ENCODE data around the gene DMTF1.
A peak's percentile ranks its signal among the peaks of the same experiment; 100 is the strongest.

The DMTF1 gene

GRCh38 chr7:87147500-87147899 lies 4.8 kb upstream of the DMTF1 start:
- no peak for DNase-seq (ENCODE audit: low spot score)

GRCh38 chr7:87148332-87148955 lies 3.8 kb upstream of the DMTF1 start:
- peak; percentile 44 for DNase-seq (ENCODE audit: low spot score)

- no peak for DNase-seq (ENCODE audit: low spot score)
Measured at GRCh38 chr7:87151002-87151728, 1.1 kb upstream of the DMTF1 start.

- DNase-seq (ENCODE audit: low spot score): no peak
Measured at GRCh38 chr7:87151729-87152111, 533 bp upstream of the DMTF1 start.

- peak; percentile 10 for DNase-seq (ENCODE audit: low spot score)
Measured at GRCh38 chr7:87152897-87153641, 816 bp downstream of the DMTF1 start.

- DNase-seq (ENCODE audit: low spot score): no peak
Measured at GRCh38 chr7:87154166-87154565, 1.9 kb downstream of the DMTF1 start.

GRCh38 chr7:87154569-87154968 lies 2.3 kb downstream of the DMTF1 start:
- DNase-seq (ENCODE audit: low spot score): no peak

- DNase-seq (ENCODE audit: low spot score): no peak
Measured at GRCh38 chr7:87155788-87156187, 3.5 kb downstream of the DMTF1 start.

GRCh38 chr7:87156709-87157108 lies 4.5 kb downstream of the DMTF1 start:
- DNase-seq (ENCODE audit: low spot score): no peak

GRCh38 chr7:87159538-87159937 lies 7.3 kb downstream of the DMTF1 start:
- no peak for DNase-seq (ENCODE audit: low spot score)

GRCh38 chr7:87164433-87164832 lies 12.2 kb downstream of the DMTF1 start:
- no peak for DNase-seq (ENCODE audit: low spot score)

- no peak for DNase-seq (ENCODE audit: low spot score)
Measured at GRCh38 chr7:87170828-87171227, 18.6 kb downstream of the DMTF1 start.

- DNase-seq (ENCODE audit: low spot score): no peak
Measured at GRCh38 chr7:87171282-87171934, 19.2 kb downstream of the DMTF1 start.

GRCh38 chr7:87173471-87173870 lies 21.2 kb downstream of the DMTF1 start:
- DNase-seq (ENCODE audit: low spot score): no peak

- no peak for DNase-seq (ENCODE audit: low spot score)
Measured at GRCh38 chr7:87178320-87178719, 26.1 kb downstream of the DMTF1 start.

- no peak for DNase-seq (ENCODE audit: low spot score)
Measured at GRCh38 chr7:87179180-87179579, 26.9 kb downstream of the DMTF1 start.

- DNase-seq (ENCODE audit: low spot score): no peak
Measured at GRCh38 chr7:87187120-87187519, 34.9 kb downstream of the DMTF1 start.

GRCh38 chr7:87188930-87189329 lies 36.7 kb downstream of the DMTF1 start:
- DNase-seq (ENCODE audit: low spot score): no peak

- no peak for DNase-seq (ENCODE audit: low spot score)
Measured at GRCh38 chr7:87190783-87191182, 38.5 kb downstream of the DMTF1 start.

GRCh38 chr7:87192784-87193487 lies 40.7 kb downstream of the DMTF1 start:
- DNase-seq (ENCODE audit: low spot score): no peak

- no peak for DNase-seq (ENCODE audit: low spot score)
Measured at GRCh38 chr7:87193912-87194311, 41.7 kb downstream of the DMTF1 start.

GRCh38 chr7:87199241-87199640 lies 47.0 kb downstream of the DMTF1 start:
- DNase-seq (ENCODE audit: low spot score): no peak
